Endothelial cell of umbilical vein (primary cell): Measurements from ENCODE around the gene ASB8.

ENCODE experiments used
- CTCF ChIP-seq, 2 donors: IDR thresholded peaks; 1 replicate in 1 of 2; 2 replicates in 1 of 2; pipeline ENCODE4 v1.5.1; 2011; ENCODE audit warnings: low read length in 2 of 2, mild to moderate bottlenecking in 2 of 2, moderate library complexity in 2 of 2, control low read depth in 1 of 2, inconsistent platforms in 1 of 2, low read depth in 1 of 2; ENCODE audit not compliant: insufficient read depth in 1 of 2; ENCODE audit errors: extremely low read depth in 1 of 2
- FOS ChIP-seq: IDR thresholded peaks from 2 replicates; pipeline ENCODE4 v1.6.1; 2011; ENCODE audit warnings: mild to moderate bottlenecking, low read length, moderate library complexity, borderline replicate concordance; ENCODE audit not compliant: insufficient read depth
- JUN ChIP-seq: IDR thresholded peaks from 2 replicates; pipeline ENCODE4 v1.6.1; 2011; ENCODE audit warnings: borderline replicate concordance, low read depth; ENCODE audit not compliant: insufficient read length, insufficient read depth
- POLR2A ChIP-seq: IDR thresholded peaks from 2 replicates; pipeline ENCODE4 v1.6.1; 2012; ENCODE audit warnings: low read depth, mild to moderate bottlenecking, control low read depth, low read length
- POLR2AphosphoS5 ChIP-seq: IDR thresholded peaks from 2 replicates; pipeline ENCODE4 v1.6.1; 2012; ENCODE audit warnings: low read depth, mild to moderate bottlenecking, control low read depth, low read length, moderate library complexity; ENCODE audit not compliant: insufficient read depth
- TF ChIP-seq, protein P1 (sequence below): IDR thresholded peaks from 2 replicates; pipeline ENCODE4 v1.6.1; 2011; ENCODE audit not compliant: insufficient read depth, insufficient read length

- TF ChIP-seq CTCF (IDR thresholded peaks at IDR 0.05; ENCODE audit: extremely low read depth in 1 of 2, insufficient read depth in 1 of 2, low read depth in 1 of 2, low read length in 2 of 2): no peak
- TF ChIP-seq POLR2A: no peak
- no peak for TF ChIP-seq JUN
- TF ChIP-seq POLR2AphosphoS5: no peak
- no peak for TF ChIP-seq FOS
- TF ChIP-seq, protein P1, sequence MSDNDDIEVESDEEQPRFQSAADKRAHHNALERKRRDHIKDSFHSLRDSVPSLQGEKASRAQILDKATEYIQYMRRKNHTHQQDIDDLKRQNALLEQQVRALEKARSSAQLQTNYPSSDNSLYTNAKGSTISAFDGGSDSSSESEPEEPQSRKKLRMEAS: no peak
These were observed 25.3 kb upstream of the ASB8 start for GRCh38 chr12:48182631-48183030.
